Testis (tissue), 3 donors: Measurements from ENCODE around the gene SBSN. TPM values are rescaled to one million over a fixed set of nuclear protein-coding genes. Genes with fewer than 3 reads are reported as not detected.

Experiments used
- DNase-seq: peaks from one replicate; pipeline ENCODE4 v3.0.0-alpha.2; 2019
- H3K27ac ChIP-seq, 2 donors: fragments of 200-600 bp; sonication (generic); one replicate each; pipeline ENCODE4 v1.5.1; 2019
- H3K27me3 ChIP-seq: fragments of 200-600 bp; sonication (generic); one replicate; pipeline ENCODE4 v1.5.1; 2019
- H3K36me3 ChIP-seq: fragments of 200-600 bp; sonication (generic); one replicate; pipeline ENCODE4 v1.5.1; 2017; ENCODE audit warnings: low read depth; ENCODE audit errors: missing control alignments
- H3K4me1 ChIP-seq: fragments of 200-600 bp; sonication (generic); one replicate; pipeline ENCODE4 v1.5.1; 2019
- H3K4me3 ChIP-seq, 2 donors: fragments of 200-600 bp; sonication (generic); one replicate each; pipeline ENCODE4 v1.5.1; 2017 to 2019
- H3K9me3 ChIP-seq: fragments of 200-600 bp; sonication (generic); one replicate; pipeline ENCODE4 v1.5.1; 2017
- CTCF ChIP-seq, 3 experiments: fragments of 450-650 bp in 2 of 3; fragments of 200-600 bp in 1 of 3; sonication (generic) in 1 of 3; IDR thresholded peaks; one replicate each; pipeline ENCODE4 v1.5.1; 2016 to 2019; ENCODE audit warnings: antibody characterized with exemption in 3 of 3, mild to moderate bottlenecking in 2 of 3, moderate library complexity in 1 of 3
- POLR2A ChIP-seq: fragments of 450-650 bp; IDR thresholded peaks from one replicate; pipeline ENCODE4 v1.6.1; 2017; ENCODE audit warnings: antibody characterized with exemption, mild to moderate bottlenecking, moderate library complexity
- WGBS, 2 donors: methylation state at CpG; one replicate each; pipeline ENCODE4 v1.1.5; 2018; 5-methylcytosine and 5-hydroxymethylcytosine counted together
- intact Hi-C: fragments of 100-400 bp; cut with DNase I; formaldehyde crosslinking; loops from one replicate; pipeline ENCODE4 v1.15.1; 2023; ENCODE audit warnings: low total_unique reads
- polyA plus RNA-seq: library from polyadenylated mRNA; stranded (reverse); fragments of 350-450 nt; fragmentation: Illumina TruSeq; extraction: RNeasy Lipid Tissue Mini Kit (QIAGEN cat#74804); gene quantifications from one replicate; pipeline ENCODE4 v1.2.3, GENCODE V29; 2014; ENCODE audit warnings: low read depth, low replicate concordance; ENCODE audit not compliant: insufficient read depth
- total RNA-seq, 2 donors: library from RNA; depleted of rRNA; stranded (reverse); fragments of >200 nt; gene quantifications; one replicate each; pipeline ENCODE4 v1.2.3, GENCODE V29; 2016

The SBSN gene
- total and polyA plus RNA-seq, 3 donors from 2014 or later = 0.16 to 0.47 (median 0.19) TPM

GRCh38 chr19:35513628-35514281 is 14.4 kb downstream of the SBSN start, which contains the start of gene DMKN:
DMKN (minus strand) TSS chr19:35513649; CDS start chr19:35513475, 174 bp downstream.
- Histone ChIP-seq H3K4me3 (no peak within 1 kb of the TSS), H3K4me1 (peaks cover 4% of the 10 kb centered on the region), H3K27me3 (no peaks in the 10 kb centered on the region), H3K27ac (no peak within 1 kb of the TSS), H3K9me3 (no peaks in the 10 kb centered on the region), H3K36me3 (no peaks in the 10 kb centered on the region)
- TF ChIP-seq POLR2A (no peak), CTCF (IDR thresholded peaks at IDR 0.05) (no peak)
- intact Hi-C loops = no loop called here
- WGBS, 2 donors = 49 to 54% methylated on average over 15 of the region's 15 CpGs
- no peak for DNase-seq

GRCh38 chr19:35512831-35513627 is 15.1 kb downstream of the SBSN start:
- Histone ChIP-seq H3K9me3 (no peaks in the 10 kb centered on the region), H3K36me3 (no peaks in the 10 kb centered on the region), H3K27ac (no peak overlapping the region), H3K4me1 (peaks cover 4% of the 10 kb centered on the region), H3K27me3 (no peaks in the 10 kb centered on the region), H3K4me3 (no peak overlapping the region)
- whole genome bisulfite sequencing, 2 donors = 77 to 81% methylated on average over 12 to 15 of the region's 15 CpGs
- no peak for TF ChIP-seq POLR2A
- no peak for DNase-seq
- intact Hi-C loops = no loop called here

- TF ChIP-seq POLR2A (no peak), CTCF (IDR thresholded peaks at IDR 0.05) (no peak)
- WGBS, 2 donors = 0 to 77% methylated on average over 1 to 7 of the region's 7 CpGs
These were observed 16.8 kb downstream of the SBSN start for GRCh38 chr19:35511337-35511736.

GRCh38 chr19:35510626-35510964 is 17.5 kb downstream of the SBSN start:
- Histone ChIP-seq H3K4me1 (peaks cover 4% of the 10 kb centered on the region), H3K36me3 (no peaks in the 10 kb centered on the region), H3K27me3 (no peaks in the 10 kb centered on the region), H3K9me3 (no peaks in the 10 kb centered on the region), H3K27ac (no peak overlapping the region), H3K4me3 (peak overlapping the region; percentile 31 to 51)
- DNase-seq = no peak
- 5% methylated on average over 4 to 15 of the region's 15 CpGs for WGBS, 2 donors
- intact Hi-C loops = no loop called here
- no peak for TF ChIP-seq POLR2A
- no peak for TF ChIP-seq CTCF (IDR thresholded peaks at IDR 0.05)

More at GRCh38 chr19:35511337-35511736, 16.8 kb downstream of the SBSN start:
- H3K27ac ChIP-seq = no peak overlapping the region
- no peaks in the 10 kb centered on the region for H3K9me3 ChIP-seq
- intact Hi-C loops = no loop called here
- no peak for DNase-seq
- peaks cover 4% of the 10 kb centered on the region for H3K4me1 ChIP-seq
- H3K4me3 ChIP-seq = no peak overlapping the region
- H3K36me3 ChIP-seq = no peaks in the 10 kb centered on the region
- H3K27me3 ChIP-seq = no peaks in the 10 kb centered on the region

GRCh38 chr19:35509861-35510625 is 18.1 kb downstream of the SBSN start:
- Histone ChIP-seq H3K4me1 (peaks cover 4% of the 10 kb centered on the region), H3K9me3 (no peaks in the 10 kb centered on the region), H3K27ac (no peak overlapping the region), H3K4me3 (peak overlapping the region; percentile 31 to 51), H3K27me3 (no peaks in the 10 kb centered on the region), H3K36me3 (no peaks in the 10 kb centered on the region)
- intact Hi-C loops = no loop called here
- 1% methylated on average over 20 to 39 of the region's 39 CpGs for WGBS, 2 donors
- peak; percentile 80 to 93 (median 84) for TF ChIP-seq CTCF (IDR thresholded peaks at IDR 0.05)
- no peak for TF ChIP-seq POLR2A
- DNase-seq = peak; percentile 77
